ENCODE data around the gene RNF8.

- TF ChIP-seq POLR2A (IDR thresholded peaks at IDR 0.05): no peak
- no peak for TF ChIP-seq CTCF (IDR thresholded peaks at IDR 0.05)
Observed at GRCh38 chr6:37399131-37399530, 45.3 kb downstream of the RNF8 start.

All from heart left ventricle (tissue), 13 donors.